ENCODE results near the gene RUNX2. TPM values are rescaled to one million over a fixed set of nuclear protein-coding genes. Genes with fewer than 3 reads are reported as not detected.

RUNX2 gene
- total and polyA plus RNA-seq, 10 of the 15 experiments (the other 5 are each of a cell fraction or from before 2014, with no cell fraction given), result 0.01 to 0.77 (median 0.15) TPM; not detected in 3

DNA sequence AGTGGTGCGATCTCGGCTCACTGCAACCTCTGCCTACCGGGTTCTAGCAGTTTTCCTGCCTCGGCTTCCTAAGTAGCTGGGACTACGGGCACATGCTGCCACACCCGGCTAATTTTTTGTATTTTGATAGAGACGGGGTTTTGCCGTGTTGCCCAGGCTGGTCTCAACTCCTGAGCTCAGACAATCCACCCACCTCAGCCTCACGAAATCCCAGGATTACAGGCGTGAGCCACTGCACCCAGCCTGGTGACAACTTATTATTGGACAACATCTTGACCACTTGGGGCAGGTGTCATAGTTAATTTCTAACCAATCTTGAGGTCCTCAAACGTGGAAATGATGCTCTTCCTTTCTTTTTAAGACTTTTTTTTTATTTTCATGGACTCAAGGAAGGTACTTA lies 383.9 kb downstream of the RUNX2 start:
- TF ChIP-seq CBFB (IDR thresholded peaks at IDR 0.05; ENCODE audit: low read depth) (no peak), RB1 (IDR thresholded peaks at IDR 0.05; ENCODE audit: borderline replicate concordance) (no peak)
- BruUV-seq (replicated peaks), result no TSS peak
- Histone ChIP-seq H3K4me3 (no peak overlapping the region), H4K20me1 (ENCODE audit: control insufficient read depth, insufficient read depth) (no peaks in the 10 kb centered on the region), H3K27me3 (replicated peaks in 1 of 2; ENCODE audit: control insufficient read depth in 2 of 2, insufficient read depth in 2 of 2, low read length in 1 of 2) (no peaks in the 10 kb centered on the region), H3K4me2 (ENCODE audit: control insufficient read depth, insufficient read depth) (no peak overlapping the region), H3K9me3 (replicated peaks; ENCODE audit: control insufficient read depth, insufficient read depth, low read length) (no peaks in the 10 kb centered on the region; the same call in 1 of the 3 replicates), H2AFZ (ENCODE audit: control insufficient read depth, low read depth, low read length) (no peak overlapping the region), H3K36me3 (ENCODE audit: control insufficient read depth in 2 of 2, insufficient read depth in 2 of 2, low read length in 1 of 2) (no peaks in the 10 kb centered on the region), H3K4me1 (ENCODE audit: control insufficient read depth, insufficient read depth, low read length) (peaks cover 24% of the 10 kb centered on the region), H3K27ac (ENCODE audit: control insufficient read depth, insufficient read depth) (no peak overlapping the region), H3K79me2 (ENCODE audit: control insufficient read depth, insufficient read depth, low read length) (no peaks in the 10 kb centered on the region), H3K9ac (ENCODE audit: control insufficient read depth, insufficient read depth, low read length) (no peak overlapping the region)
- no peak for DNase-seq (ENCODE audit: low read depth, low spot score)
- ChIA-PET RAD21 (ENCODE audit: unreplicated experiment) (interaction anchor here (1.7 to 2.5 kb wide), 2 partner anchors 26 to 1057 kb away, joined by 8 to 9 read pairs; no protein-coding TSS in a partner anchor), SMC1A (ENCODE audit: uncharacterized antibody, unreplicated experiment) (interaction anchor here (0.7 to 2.1 kb wide), 9 partner anchors 22 to 1056 kb away, joined by 3 to 8 read pairs (median 5); no protein-coding TSS in a partner anchor), CTCF (interaction anchor here (0.7 to 1.1 kb wide), 3 partner anchors 1055 to 1081 kb away, joined by 3 read pairs; no protein-coding TSS in a partner anchor), POLR2A (interaction anchor here (1.3 kb wide), 1 partner anchor 23 kb away, joined by 3 read pairs; no protein-coding TSS in a partner anchor)
- intact Hi-C loops (cut with micrococcal nuclease; ENCODE audit: unreplicated experiment) (loop anchor here (5.0 to 10.0 kb wide), 3 partner anchors 337 to 1117 kb away; partner anchors contain the start of gene SUPT3H), in situ Hi-C loops (cut with MboI) (no loop called here)
- FAIRE-seq, result no peak
- 77% methylated on average over 11 of the region's 11 CpGs for WGBS (ENCODE audit: insufficient coverage, insufficient replicate concordance, low lambda C conversion rate, missing lambda C conversion rate)
- no peak for ATAC-seq

DNA sequence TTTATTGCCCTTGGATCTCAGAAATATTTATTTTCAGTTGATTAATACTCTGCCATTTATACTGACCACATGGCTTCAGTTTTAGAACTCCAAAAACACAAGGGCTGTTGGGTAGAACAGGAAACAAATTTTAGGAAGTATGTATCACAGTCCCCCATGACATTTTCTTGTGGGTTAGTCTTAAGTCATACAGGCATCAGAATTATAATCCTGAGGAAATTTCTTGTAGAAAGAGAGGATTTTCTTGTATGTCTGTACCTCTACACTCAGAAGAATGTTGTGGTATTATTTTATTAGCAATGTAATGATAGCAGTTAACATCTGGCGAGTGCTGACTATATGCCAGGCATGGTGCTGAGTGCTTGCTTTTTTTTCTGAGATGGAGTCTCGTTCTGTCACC lies 384.7 kb downstream of the RUNX2 start:
- Histone ChIP-seq H3K79me2 (ENCODE audit: control insufficient read depth, insufficient read depth, low read length) (no peaks in the 10 kb centered on the region), H3K4me2 (ENCODE audit: control insufficient read depth, insufficient read depth) (no peak overlapping the region), H3K4me3 (no peak overlapping the region), H3K4me1 (ENCODE audit: control insufficient read depth, insufficient read depth, low read length) (peaks cover 24% of the 10 kb centered on the region), H3K9me3 (replicated peaks; ENCODE audit: control insufficient read depth, insufficient read depth, low read length) (no peaks in the 10 kb centered on the region; the same call in 1 of the 3 replicates), H3K27ac (ENCODE audit: control insufficient read depth, insufficient read depth) (no peak overlapping the region), H3K36me3 (ENCODE audit: control insufficient read depth in 2 of 2, insufficient read depth in 2 of 2, low read length in 1 of 2) (no peaks in the 10 kb centered on the region), H3K27me3 (replicated peaks in 1 of 2; ENCODE audit: control insufficient read depth in 2 of 2, insufficient read depth in 2 of 2, low read length in 1 of 2) (no peaks in the 10 kb centered on the region), H2AFZ (ENCODE audit: control insufficient read depth, low read depth, low read length) (no peak overlapping the region), H4K20me1 (ENCODE audit: control insufficient read depth, insufficient read depth) (no peaks in the 10 kb centered on the region), H3K9ac (ENCODE audit: control insufficient read depth, insufficient read depth, low read length) (no peak overlapping the region)
- RAD21 ChIA-PET (ENCODE audit: unreplicated experiment), result no interaction called here
- POLR2A ChIA-PET, result no interaction called here
- DNase-seq (ENCODE audit: low read depth, low spot score) (no peak), FAIRE-seq (no peak), ATAC-seq (no peak)
- CTCF ChIA-PET, result interaction anchor here (0.7 to 2.7 kb wide), 2 partner anchors 1056 to 1059 kb away, joined by 3 to 57 read pairs; no protein-coding TSS in a partner anchor
- in situ Hi-C loops (cut with MboI) (no loop called here), intact Hi-C loops (cut with micrococcal nuclease; ENCODE audit: unreplicated experiment) (loop anchor here (5.0 to 10.0 kb wide), 3 partner anchors 338 to 1118 kb away; partner anchors contain the start of gene SUPT3H)
- TF ChIP-seq RCOR1 (conservative IDR thresholded peaks at IDR 0.05; ENCODE audit: low read depth, low read length), result no peak
- TF ChIP-seq, protein P1, sequence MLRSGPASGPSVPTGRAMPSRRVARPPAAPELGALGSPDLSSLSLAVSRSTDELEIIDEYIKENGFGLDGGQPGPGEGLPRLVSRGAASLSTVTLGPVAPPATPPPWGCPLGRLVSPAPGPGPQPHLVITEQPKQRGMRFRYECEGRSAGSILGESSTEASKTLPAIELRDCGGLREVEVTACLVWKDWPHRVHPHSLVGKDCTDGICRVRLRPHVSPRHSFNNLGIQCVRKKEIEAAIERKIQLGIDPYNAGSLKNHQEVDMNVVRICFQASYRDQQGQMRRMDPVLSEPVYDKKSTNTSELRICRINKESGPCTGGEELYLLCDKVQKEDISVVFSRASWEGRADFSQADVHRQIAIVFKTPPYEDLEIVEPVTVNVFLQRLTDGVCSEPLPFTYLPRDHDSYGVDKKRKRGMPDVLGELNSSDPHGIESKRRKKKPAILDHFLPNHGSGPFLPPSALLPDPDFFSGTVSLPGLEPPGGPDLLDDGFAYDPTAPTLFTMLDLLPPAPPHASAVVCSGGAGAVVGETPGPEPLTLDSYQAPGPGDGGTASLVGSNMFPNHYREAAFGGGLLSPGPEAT (IDR thresholded peaks at IDR 0.05; ENCODE audit: low read depth), result no peak
- no peak for TF ChIP-seq EED (IDR thresholded peaks at IDR 0.05; ENCODE audit: low read depth)
- TF ChIP-seq RELA (IDR thresholded peaks at IDR 0.05; ENCODE audit: borderline replicate concordance, partially characterized antibody), result no peak
- TF ChIP-seq ZNF622 (IDR thresholded peaks at IDR 0.05), result no peak
- TF ChIP-seq BCL11A (IDR thresholded peaks at IDR 0.05; ENCODE audit: low read depth, low read length), result no peak
- TF ChIP-seq JUND (IDR thresholded peaks at IDR 0.05; ENCODE audit: low read depth, low read length), result no peak
- no peak for TF ChIP-seq ZNF274 (IDR thresholded peaks at IDR 0.05; ENCODE audit: insufficient read depth, insufficient read length)
- no peak for TF ChIP-seq BHLHE40 (IDR thresholded peaks at IDR 0.05; ENCODE audit: borderline replicate concordance in 1 of 2, low read depth in 2 of 2, low read length in 1 of 2)
- TF ChIP-seq SUZ12 (IDR thresholded peaks at IDR 0.05; ENCODE audit: unreplicated experiment), result no peak
- 66% methylated on average over 2 of the region's 2 CpGs for whole genome bisulfite sequencing (ENCODE audit: insufficient coverage, insufficient replicate concordance, low lambda C conversion rate, missing lambda C conversion rate)
- SMC1A ChIA-PET (ENCODE audit: uncharacterized antibody, unreplicated experiment), result interaction anchor here (2.0 kb wide), 1 partner anchor 21 kb away, joined by 5 read pairs; no protein-coding TSS in a partner anchor
- no TSS peak for BruUV-seq (replicated peaks)
